Measurements from ENCODE around the gene EPS8L1.

The EPS8L1 gene

GRCh38 chr19:55084416-55084815 lies 8.7 kb downstream of the EPS8L1 start:
- TF ChIP-seq POLR2AphosphoS5 (IDR thresholded peaks at IDR 0.05; ENCODE audit: low read depth, low read length) (no peak), POLR2A (IDR thresholded peaks at IDR 0.05; ENCODE audit: low read depth, low read length) (no peak), TAF1 (IDR thresholded peaks at IDR 0.05; ENCODE audit: borderline replicate concordance, low read depth, low read length) (no peak)
- DNase-seq (ENCODE audit: insufficient read length) (no peak), FAIRE-seq (no peak)

GRCh38 chr19:55085923-55086715 lies 10.4 kb downstream of the EPS8L1 start:
- FAIRE-seq: no peak
- DNase-seq (ENCODE audit: insufficient read length): no peak
- TF ChIP-seq POLR2A (IDR thresholded peaks at IDR 0.05; ENCODE audit: low read depth, low read length): no peak

GRCh38 chr19:55086730-55087541 lies 11.3 kb downstream of the EPS8L1 start:
- FAIRE-seq (no peak), DNase-seq (ENCODE audit: insufficient read length) (peak; percentile 69)
- TF ChIP-seq POLR2A (IDR thresholded peaks at IDR 0.05; ENCODE audit: low read depth, low read length) (no peak), TAF1 (IDR thresholded peaks at IDR 0.05; ENCODE audit: borderline replicate concordance, low read depth, low read length) (no peak), POLR2AphosphoS5 (IDR thresholded peaks at IDR 0.05; ENCODE audit: low read depth, low read length) (no peak)

GRCh38 chr19:55087542-55087901 lies 11.9 kb downstream of the EPS8L1 start:
- TF ChIP-seq POLR2A (IDR thresholded peaks at IDR 0.05; ENCODE audit: low read depth, low read length) (no peak), TAF1 (IDR thresholded peaks at IDR 0.05; ENCODE audit: borderline replicate concordance, low read depth, low read length) (no peak), POLR2AphosphoS5 (IDR thresholded peaks at IDR 0.05; ENCODE audit: low read depth, low read length) (no peak)
- DNase-seq (ENCODE audit: insufficient read length): no peak
- no peak for FAIRE-seq

GRCh38 chr19:55088021-55088451 lies 12.4 kb downstream of the EPS8L1 start:
- DNase-seq (ENCODE audit: insufficient read length) (no peak), FAIRE-seq (no peak)
- no peak for TF ChIP-seq POLR2AphosphoS5 (IDR thresholded peaks at IDR 0.05; ENCODE audit: low read depth, low read length)

- FAIRE-seq: peak; percentile 88
- TF ChIP-seq POLR2AphosphoS5 (IDR thresholded peaks at IDR 0.05; ENCODE audit: low read depth, low read length): no peak
- TF ChIP-seq TAF1 (IDR thresholded peaks at IDR 0.05; ENCODE audit: borderline replicate concordance, low read depth, low read length): no peak
- TF ChIP-seq POLR2A (IDR thresholded peaks at IDR 0.05; ENCODE audit: low read depth, low read length): no peak
- DNase-seq (ENCODE audit: insufficient read length): peak; percentile 76
Measured at GRCh38 chr19:55088543-55089341, 13.1 kb downstream of the EPS8L1 start.

- FAIRE-seq: no peak
Measured at GRCh38 chr19:55089342-55089944, 13.8 kb downstream of the EPS8L1 start.

GRCh38 chr19:55090564-55090963 lies 14.9 kb downstream of the EPS8L1 start:
- DNase-seq (ENCODE audit: insufficient read length) (no peak), FAIRE-seq (no peak)
- TF ChIP-seq POLR2AphosphoS5 (IDR thresholded peaks at IDR 0.05; ENCODE audit: low read depth, low read length): no peak
- no peak for TF ChIP-seq TAF1 (IDR thresholded peaks at IDR 0.05; ENCODE audit: borderline replicate concordance, low read depth, low read length)
- no peak for TF ChIP-seq POLR2A (IDR thresholded peaks at IDR 0.05; ENCODE audit: low read depth, low read length)

More at GRCh38 chr19:55089342-55089944, 13.8 kb downstream of the EPS8L1 start:
- no peak for DNase-seq (ENCODE audit: insufficient read length)
- TF ChIP-seq TAF1 (IDR thresholded peaks at IDR 0.05; ENCODE audit: borderline replicate concordance, low read depth, low read length): no peak
- TF ChIP-seq POLR2AphosphoS5 (IDR thresholded peaks at IDR 0.05; ENCODE audit: low read depth, low read length): no peak
- no peak for TF ChIP-seq POLR2A (IDR thresholded peaks at IDR 0.05; ENCODE audit: low read depth, low read length)

GRCh38 chr19:55091126-55091910 lies 15.6 kb downstream of the EPS8L1 start:
- no peak for DNase-seq (ENCODE audit: insufficient read length)
- no peak for TF ChIP-seq POLR2AphosphoS5 (IDR thresholded peaks at IDR 0.05; ENCODE audit: low read depth, low read length)
- no peak for FAIRE-seq

- TF ChIP-seq POLR2AphosphoS5 (IDR thresholded peaks at IDR 0.05; ENCODE audit: low read depth, low read length) (no peak), TAF1 (IDR thresholded peaks at IDR 0.05; ENCODE audit: borderline replicate concordance, low read depth, low read length) (no peak), POLR2A (IDR thresholded peaks at IDR 0.05; ENCODE audit: low read depth, low read length) (no peak)
- FAIRE-seq (no peak), DNase-seq (ENCODE audit: insufficient read length) (no peak)
Measured at GRCh38 chr19:55091955-55092354, 16.3 kb downstream of the EPS8L1 start.

Measured in GM12892 (cell line).